ENCODE data around the gene SLC25A48.

The SLC25A48 gene

GRCh38 chr5:135934939-135935338 lies 100.5 kb downstream of the SLC25A48 start:
- no peak for DNase-seq
- Histone ChIP-seq H3K36me3 (ENCODE audit: control insufficient read depth, insufficient read depth, low read length) (no peaks in the 10 kb centered on the region), H3K27ac (ENCODE audit: insufficient read depth, low read length, poor library complexity, severe bottlenecking) (no peak overlapping the region), H3K27me3 (replicated peaks; ENCODE audit: control insufficient read depth, insufficient read depth, low read length, poor library complexity, severe bottlenecking) (peaks cover 17% of the 10 kb centered on the region), H3K4me3 (ENCODE audit: insufficient read depth, low read depth, low read length, poor library complexity, severe bottlenecking) (no peak overlapping the region), H3K9me3 (ENCODE audit: control insufficient read depth, low read length) (no peaks in the 10 kb centered on the region), H3K4me1 (ENCODE audit: control insufficient read depth, insufficient read depth, low read length, poor library complexity, severe bottlenecking) (peaks cover 3% of the 10 kb centered on the region)

GRCh38 chr5:135937245-135937911 lies 102.9 kb downstream of the SLC25A48 start:
- Histone ChIP-seq H3K4me1 (ENCODE audit: control insufficient read depth, insufficient read depth, low read length, poor library complexity, severe bottlenecking) (no peaks in the 10 kb centered on the region), H3K36me3 (ENCODE audit: control insufficient read depth, insufficient read depth, low read length) (no peaks in the 10 kb centered on the region), H3K9me3 (ENCODE audit: control insufficient read depth, low read length) (no peaks in the 10 kb centered on the region), H3K4me3 (ENCODE audit: insufficient read depth, low read depth, low read length, poor library complexity, severe bottlenecking) (no peak overlapping the region), H3K27ac (ENCODE audit: insufficient read depth, low read length, poor library complexity, severe bottlenecking) (no peak overlapping the region), H3K27me3 (replicated peaks; ENCODE audit: control insufficient read depth, insufficient read depth, low read length, poor library complexity, severe bottlenecking) (no peaks in the 10 kb centered on the region)
- DNase-seq: no peak

Data from effector memory CD4-positive, alpha-beta T cell (primary cell).